ENCODE data around the gene DCST2.
"Not testable (repeated sequence)": the region's sequence is repeated elsewhere in the genome, so short reads cannot be mapped to it uniquely, and the experiment has no call there.

Gene DCST2

DNA sequence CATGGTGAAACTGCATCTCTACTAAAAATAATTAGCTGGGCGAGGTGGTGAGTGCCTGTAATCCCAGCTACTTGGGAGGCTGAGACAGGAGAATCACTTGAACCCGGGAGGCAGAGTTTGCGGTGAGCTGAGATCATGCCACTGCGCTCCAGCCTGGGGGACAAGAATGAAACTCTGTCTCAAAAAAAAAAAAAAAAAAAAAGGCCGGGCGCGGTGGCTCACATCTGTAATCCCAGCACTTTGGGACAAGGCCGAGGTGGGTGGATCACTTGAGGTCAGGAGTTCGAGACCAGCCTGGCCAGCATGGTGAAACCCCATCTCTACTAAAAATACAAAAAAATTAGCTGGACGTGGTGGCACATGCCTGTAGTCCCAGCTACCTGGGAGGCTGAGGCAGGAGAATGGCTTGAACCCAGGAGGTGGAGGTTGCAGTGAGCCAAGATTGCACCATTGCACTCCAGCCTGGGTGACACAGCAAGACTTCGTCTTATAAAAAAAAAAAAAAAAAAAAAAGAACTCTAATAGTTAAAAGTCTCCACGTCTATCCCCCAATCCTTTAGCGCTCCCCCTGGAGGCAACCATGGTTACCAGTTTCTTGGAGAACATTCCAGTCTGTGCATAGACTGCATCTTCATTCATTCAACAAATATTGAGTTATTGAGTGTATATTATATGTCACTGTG is 38.1 kb downstream of the DCST2 start:
- DNase-seq = not testable (repeated sequence)

DNA sequence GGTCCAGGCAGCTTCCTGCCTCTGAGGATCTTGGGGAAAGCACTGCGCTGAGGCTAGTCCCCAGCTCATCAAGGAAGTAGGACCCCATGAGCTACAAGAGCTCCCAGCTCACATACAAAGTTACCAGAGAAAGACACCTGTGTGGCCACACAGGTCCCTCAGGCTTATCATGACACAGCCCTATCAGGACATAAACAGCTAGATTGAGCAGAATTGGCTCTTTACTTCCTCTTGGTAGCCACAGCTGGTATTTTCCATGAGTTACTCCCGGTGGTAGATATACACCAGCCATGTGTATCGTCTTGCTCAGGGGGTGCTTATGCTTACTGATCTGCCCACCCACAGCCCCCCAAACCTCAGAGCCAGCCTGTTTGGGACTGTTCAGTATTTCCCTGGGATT is 39.0 kb downstream of the DCST2 start:
- no peak for DNase-seq

DNA sequence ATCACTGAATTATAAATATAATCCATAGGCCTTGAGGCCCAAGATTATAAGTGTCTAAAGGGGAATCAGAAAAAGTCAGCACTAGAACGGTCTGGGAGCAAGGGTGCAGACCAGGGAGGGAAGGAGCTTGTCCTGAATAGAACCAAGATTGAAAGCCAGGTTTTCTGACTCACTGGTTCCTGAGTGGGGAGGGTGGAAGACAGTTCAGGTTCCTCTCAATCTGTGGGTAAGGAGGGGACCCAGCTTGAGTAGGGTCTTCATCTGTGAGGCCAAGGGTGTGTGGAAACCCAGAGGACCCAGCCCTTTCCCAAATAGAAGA is 39.4 kb downstream of the DCST2 start:
- DNase-seq = no peak

DNA sequence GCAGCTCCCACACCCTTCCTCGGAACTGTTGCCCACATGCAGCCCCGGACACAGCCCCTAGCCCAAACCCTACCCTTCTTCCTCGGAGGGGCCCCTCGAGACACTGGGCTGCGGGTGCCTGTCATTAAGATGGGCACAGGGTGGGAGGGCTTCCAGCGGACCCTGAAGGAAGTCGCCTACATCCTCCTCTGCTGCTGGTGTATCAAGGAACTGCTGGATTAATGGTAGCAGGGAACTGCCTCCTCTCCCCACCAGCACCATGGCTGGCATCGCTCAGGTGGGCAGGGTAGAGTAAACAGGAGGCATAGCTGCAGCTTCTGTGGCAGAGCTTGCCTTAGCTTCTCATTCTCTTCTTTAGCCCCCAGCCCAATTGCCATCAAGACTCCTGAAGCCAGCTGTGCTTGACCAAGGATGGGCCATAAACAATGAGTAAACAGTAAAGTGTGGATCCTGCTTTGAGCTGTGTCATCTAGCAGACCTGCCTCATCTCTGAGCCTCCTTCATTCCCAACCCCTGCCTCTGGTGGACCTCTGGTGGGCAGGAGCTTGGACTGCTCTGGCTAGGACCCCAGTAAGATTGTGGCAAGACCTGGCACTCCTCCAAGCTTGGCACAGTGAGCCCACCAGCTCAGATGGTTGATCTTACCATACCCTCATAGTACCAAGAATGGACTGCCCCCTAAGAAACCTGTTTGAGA is 39.9 kb downstream of the DCST2 start, which contains the start of gene LENEP:
Gene LENEP (plus strand): TSS at position 15 of the 697 bp plus-strand sequence. CDS start 22 bp downstream, at position 37.
- no peak for DNase-seq

DNA sequence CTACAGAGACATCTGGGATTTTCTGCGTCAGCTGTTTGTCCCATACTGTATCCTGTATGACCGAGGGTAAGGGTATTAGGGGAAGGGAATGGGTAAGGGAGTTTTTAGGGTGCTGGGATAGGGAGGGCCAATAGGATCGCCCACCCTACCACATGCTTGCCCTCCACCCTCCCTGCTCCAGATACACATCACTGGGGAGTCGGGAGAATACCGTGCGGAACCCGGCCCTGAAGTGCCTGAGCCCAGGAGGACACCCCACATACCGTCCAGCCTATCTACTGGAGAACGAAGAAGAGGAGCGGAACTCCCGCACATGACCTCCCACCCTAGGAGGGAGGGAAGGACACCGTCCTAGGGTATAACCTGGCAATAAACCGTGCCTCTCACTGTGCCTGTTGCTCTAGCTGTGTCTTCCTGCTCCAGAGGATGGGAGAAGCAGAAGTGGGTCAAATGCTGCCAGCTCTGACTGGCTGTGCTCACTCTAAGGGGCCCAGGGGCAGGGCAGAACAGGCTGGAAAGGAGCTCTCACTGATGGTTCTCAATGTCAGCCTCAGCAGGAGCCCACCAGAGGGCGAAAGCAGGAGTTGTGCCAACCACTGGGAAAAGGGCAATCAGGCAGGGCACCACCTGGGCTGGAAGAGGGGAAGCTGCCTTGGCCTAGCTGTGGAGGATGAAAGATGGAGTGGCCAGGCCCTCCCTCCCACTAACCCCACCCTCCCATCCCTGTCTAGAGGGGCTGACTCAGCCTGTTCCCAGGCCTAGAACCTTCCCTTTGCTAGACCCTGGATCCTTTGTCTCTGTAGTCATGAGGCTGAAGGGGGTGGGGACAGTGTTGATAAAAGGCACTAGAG is 40.6 kb downstream of the DCST2 start:
- DNase-seq = no peak

DNA sequence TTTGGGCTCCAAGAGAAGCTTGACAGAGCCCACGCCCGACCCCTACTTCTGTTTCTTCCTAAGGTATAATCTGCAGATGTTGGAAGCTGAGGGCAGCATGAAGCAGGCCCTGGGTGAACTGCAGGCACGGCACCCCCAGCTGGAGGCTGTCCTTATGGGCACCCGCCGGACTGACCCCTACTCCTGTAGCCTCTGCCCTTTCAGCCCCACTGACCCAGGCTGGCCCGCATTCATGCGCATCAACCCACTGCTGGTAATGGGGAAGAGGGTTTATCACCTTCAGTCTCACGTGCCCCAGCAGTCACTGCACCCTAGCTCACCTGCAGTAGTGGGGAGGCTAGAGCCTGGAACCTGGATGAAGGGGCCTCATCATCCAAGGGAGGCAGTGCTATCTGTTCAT is 43.3 kb downstream of the DCST2 start:
- no peak for DNase-seq

DNA sequence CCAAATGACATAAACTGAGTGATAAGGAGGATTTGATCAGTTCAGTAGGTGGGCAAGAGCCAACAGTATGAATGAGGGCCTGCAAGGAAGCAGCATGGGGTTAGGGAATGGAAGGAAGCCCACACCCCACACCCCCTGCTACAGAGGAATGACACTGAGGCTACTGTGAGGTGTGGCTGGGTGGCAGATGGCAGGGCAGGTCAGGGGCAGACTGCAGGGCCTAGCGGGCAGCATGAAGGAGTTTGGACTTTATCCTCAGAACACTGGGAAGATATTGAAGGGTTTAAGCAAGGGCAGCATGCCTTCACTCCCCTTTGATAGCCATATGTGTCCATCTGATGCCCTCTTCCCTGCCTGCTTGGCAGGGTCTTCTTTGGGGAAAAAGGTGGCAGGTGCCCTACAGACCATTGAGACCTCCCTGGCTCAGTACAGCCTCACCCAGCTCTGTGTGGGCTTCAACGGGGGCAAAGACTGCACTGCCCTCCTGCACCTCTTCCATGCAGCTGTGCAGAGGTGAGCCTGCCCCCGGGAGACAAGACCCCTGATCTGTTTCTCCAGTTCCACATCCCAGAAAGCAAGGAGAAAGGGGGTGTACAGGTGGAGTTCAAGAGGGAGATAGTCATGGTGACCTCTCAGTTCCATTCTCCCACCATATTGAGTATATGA is 44.3 kb downstream of the DCST2 start:
- DNase-seq = no peak

DNA sequence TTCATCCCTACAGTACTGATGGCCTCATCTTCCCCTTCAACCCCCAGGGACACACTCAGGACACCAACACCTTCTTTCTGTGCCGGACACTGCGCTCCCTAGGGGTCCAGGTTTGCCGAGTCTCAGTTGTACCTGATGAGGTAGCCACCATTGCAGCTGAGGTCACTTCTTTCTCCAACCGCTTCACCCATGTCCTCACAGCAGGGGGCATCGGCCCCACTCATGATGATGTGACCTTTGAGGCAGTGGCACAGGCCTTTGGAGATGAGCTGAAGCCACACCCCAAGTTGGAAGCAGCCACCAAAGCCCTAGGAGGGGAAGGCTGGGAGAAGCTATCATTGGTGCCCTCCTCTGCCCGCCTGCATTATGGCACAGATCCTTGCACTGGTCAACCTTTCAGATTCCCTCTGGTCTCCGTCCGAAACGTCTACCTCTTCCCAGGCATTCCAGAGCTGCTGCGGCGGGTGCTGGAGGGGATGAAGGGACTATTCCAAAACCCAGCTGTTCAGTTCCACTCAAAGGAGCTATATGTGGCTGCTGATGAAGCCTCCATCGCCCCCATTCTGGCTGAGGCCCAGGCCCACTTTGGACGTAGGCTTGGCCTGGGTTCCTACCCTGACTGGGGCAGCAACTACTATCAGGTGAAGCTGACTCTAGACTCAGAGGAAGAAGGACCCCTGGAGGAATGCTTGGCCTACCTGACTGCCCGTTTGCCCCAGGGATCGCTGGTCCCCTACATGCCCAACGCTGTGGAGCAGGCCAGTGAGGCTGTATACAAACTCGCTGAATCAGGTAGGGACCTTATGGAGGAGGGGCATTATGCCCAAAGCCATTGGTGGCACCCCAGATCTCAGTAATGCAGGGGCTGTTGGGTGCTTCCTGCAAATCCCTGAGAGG is 45.3 kb downstream of the DCST2 start:
- DNase-seq = no peak

DNA sequence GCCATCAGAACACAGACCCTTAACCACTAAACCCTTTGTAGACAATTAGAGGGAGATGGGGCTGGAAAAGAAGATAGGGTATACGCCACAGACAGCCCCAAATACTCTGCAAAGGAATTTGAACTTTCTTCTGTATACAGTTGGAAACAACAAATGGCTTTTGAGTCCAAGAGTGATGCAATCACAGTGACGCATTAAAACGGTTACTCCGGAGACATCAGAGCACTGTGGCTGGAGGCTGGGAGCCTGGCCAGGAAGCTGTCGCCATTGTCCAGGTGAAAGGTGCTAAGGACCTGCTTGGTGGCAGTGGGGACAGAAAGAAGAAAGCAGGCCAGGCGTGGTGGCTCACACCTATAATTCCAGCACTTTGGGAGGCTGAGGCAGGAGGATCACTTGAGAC is 46.3 kb downstream of the DCST2 start:
- DNase-seq = no peak

DNA sequence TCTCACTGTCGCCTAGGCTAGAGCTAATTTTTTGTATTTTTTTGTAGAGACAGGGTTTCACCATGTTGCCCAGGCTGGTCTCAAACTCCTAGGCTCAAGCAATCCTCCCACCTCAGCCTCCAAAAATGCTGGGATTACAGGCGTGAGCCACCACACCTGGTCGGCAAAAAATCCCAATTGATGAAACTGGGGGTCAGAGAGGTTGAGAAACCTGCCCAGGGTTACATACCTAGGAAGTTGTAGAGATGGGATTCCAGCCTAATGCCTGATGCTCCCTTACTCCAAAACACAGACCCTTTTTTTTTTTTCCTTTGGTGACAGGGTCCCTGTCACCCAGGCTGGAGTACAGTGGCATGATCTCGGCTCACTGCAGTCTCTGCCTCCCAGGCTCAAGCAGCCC is 46.8 kb downstream of the DCST2 start:
- DNase-seq = not testable (repeated sequence)

DNA sequence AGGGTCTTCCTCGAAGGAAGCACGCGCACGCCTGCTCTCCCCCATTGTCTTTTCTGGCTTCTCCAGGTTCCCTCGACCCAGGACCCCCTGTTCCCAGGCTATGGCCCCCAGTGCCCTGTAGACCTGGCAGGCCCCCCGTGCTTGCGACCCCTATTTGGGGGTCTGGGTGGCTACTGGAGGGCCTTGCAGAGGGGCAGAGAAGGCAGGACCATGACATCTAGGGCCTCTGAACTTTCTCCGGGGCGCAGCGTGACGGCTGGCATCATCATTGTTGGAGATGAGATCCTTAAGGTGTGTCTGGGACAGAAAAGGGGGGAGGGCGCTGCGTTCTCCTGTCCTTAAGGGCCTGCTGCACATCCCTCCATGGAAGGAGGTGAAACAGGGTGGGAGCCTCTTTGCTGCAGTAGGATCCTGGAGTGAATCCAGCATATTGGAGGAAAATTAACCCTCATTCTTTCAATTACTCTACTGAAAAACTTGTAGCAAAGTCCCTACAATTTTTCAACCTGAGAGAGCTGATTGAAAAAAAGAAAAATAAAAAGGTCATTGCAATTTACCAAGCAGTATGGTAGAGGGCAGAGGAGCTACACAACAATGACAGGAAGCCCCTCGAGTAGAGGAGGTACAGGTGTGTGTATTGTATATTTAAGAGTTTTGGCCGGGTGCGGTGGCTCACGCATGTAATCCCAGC is 49.7 kb downstream of the DCST2 start:
- DNase-seq = no peak

DNA sequence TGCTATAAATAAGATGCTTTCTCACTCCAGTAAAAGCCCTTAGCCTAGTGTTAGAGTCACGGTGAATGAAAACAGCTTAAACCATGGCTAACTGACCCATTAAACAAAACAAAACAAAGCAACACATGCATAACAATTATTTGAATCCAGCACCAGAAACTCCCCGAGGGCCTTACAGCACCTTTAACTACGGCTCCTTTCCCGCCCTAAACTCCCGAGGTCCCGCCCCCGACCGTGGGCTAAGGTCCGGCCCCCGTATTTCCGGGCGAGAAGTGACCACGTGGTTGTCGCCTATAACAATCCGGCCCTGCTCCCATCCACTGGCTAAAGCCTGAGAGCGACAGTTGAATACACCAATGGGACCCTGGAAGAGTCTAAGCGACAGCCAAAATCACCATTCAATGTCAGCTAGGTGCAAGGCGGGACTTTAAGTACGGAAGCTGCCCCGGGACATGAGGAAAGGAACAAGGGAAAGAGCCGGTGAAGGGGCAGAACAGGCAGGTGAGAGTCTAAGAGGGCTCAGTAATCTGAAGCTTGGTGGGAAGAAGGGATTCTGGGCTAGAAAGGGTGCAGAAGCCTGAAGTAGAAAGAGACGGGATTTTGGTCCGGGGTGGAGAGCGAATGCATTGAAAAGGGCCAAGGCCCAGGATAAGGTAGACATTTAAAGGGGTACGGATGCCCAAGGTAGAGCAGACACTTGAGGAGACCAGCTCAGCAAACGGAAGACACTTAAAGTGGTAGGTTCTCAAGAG is 50.5 kb downstream of the DCST2 start, which contains the start of gene FLAD1:
Gene FLAD1 (plus strand): TSS at position 448 of the 752 bp plus-strand sequence. CDS start 351 bp downstream, outside the sequence.
- DNase-seq = peak; percentile 92 to 93

DNA sequence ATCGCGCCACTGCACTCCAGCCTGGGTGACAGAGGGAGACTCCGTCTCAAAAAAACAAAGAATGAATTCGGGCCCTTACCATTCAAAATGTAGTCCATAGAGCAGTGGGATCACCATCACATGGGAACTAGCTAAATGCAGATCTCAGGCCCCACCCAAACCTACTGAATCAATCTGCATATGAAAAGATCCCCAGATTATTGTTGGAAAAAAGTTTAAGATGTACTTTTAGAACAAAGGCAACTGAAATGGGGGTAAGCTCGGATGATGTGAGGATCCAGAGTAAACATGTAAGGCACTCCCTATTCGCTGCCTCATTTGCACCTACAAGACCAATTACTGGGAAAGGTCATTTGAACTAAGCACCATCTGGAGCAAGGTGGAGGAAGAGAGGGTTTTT is 51.2 kb downstream of the DCST2 start:
- no peak for DNase-seq

DNA sequence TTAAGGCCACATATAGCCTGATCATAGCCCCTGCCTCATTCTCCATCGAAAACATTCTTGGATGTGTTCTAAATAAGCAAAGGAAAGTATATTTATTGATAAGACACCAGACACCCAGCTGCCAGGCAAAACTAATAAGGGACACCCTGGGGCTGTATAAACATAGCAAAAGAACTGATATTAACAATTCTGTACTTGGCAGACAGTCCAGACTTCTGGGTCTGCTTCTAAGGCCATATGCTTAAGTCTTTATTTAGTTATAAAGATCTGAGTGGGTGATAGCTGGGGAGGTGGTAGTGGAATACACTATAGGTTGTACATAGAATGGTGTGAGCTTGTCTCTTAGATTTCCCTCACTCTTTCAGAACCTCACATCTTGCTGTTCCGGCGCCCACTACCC is 55.2 kb downstream of the DCST2 start:
- DNase-seq = no peak

DNA sequence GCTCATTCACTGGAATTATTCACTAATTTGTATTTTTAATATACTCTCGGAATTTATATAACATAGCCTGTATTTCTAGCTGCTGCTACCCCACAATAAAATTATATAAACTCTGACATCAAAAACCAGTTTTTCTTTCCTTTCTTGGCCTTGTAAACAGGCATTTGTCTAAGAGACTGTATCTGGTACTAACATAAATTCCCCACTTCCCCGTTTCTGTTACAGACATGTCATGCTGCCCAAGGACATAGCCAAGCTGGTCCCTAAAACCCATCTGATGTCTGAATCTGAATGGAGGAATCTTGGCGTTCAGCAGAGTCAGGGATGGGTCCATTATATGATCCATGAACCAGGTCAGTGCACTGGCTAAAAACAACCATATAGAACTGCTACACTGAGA is 55.8 kb downstream of the DCST2 start:
- not testable (repeated sequence) for DNase-seq

DNA sequence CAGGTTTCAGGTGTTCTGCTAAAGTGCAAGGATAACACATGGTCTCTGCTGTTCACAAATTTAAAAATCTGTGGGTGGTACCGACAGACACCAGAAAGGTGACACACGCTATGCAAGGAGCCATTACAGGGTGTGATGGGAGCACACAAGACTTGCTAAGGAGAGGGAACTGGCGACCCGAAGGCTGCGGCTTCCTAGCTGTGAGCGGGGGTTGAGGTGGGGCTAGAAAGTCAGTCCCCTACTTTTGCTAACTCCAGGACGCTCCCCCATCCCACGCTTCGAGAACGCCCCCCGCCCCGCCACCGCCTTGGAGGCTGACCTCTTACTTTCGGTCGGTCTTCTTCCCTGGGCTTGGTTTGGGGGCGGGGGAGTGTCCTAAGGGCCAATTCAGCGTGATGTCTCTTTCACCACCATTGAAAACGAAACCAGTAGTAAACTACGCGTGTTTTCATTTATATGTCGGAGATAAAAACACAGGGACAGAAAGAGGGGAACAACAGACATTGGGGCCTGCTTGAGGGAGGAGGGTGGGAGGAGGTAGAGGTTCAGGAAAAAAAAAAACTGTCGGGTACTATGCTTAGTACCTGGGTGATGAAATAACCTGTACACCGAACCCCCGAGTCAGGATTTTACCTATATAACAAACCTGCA is 58.0 kb downstream of the DCST2 start:
- DNase-seq = peak; percentile 42 to 47

DNA sequence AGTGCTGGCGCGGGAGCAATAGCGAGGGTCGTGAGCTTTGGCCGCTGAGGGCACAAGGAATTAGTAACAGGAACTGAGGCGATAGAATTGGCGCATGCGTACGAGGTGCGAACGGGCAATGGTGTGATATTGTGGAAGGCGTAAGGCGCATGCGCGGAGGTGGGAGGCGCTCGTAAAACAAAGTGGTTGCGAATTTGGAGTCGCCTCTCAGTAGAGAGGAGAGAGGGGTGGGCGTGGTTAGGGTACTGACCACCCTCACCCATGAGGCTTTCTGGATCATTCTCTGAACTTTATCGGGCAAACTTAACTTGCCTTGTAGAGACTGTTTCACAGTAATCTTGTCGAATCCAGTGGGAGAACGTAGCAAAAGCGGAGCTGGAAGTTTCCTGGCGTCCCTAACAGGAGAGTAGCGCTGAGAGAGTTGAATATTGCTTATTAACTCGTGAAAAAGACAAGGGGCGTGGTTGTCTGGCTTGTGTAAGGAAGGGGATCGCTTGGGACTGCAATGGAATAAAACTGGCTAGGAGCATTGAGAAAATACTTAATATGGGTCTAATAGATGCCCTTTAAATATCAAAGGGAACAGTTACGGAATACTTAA is 58.7 kb downstream of the DCST2 start:
- DNase-seq = peak; percentile 89 to 93

DNA sequence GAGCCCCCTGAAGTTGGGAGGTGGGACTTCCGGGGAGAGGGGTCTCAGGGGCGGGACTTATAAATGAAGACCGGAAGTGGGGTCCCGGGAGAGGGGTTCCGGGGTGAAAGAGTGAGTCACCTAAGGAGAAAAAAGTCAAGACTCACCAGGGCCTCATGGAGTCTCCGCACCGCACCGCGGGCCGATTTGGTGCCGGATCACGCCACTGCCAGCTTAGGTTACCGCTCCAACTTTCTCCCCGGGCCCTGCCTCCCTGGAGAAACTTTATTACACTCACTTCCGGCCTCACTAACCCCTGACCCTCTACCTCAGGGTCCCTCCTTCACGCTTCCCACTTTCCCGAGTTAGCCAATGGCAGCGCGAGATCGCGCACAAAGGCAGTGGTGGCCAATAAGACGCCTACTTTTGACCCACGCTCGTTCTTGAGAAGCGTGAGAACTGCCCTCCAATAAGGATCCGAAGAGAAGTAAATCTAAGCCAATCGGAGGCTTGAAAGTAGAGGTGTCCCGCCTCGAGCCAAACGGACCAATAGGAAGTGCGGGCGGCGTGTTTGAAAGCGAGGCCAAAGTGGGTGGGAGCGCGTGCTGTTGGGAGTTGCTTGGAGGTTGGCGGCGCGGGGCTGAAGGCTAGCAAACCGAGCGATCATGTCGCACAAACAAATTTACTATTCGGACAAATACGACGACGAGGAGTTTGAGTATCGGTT is 59.3 kb downstream of the DCST2 start, which contains the start of gene CKS1B:
Gene CKS1B (plus strand): TSS at position 580 of the 706 bp plus-strand sequence. CDS start 65 bp downstream, at position 645.
- peak; percentile 95 to 96 for DNase-seq

Measured in activated CD4-positive, alpha-beta T cell treated with anti-CD3 and anti-CD28 coated beads, Interleukin-2, amount 50 U/mL, for 4 hours (primary cell).